Esophagus squamous epithelium (tissue), 4 donors: ENCODE data around the gene LILRA2.

Experiments
- CTCF ChIP-seq, 6 experiments: fragments of 450-650 bp in 4 of 6; fragments of 200-600 bp in 2 of 6; sonication (generic) in 2 of 6; IDR thresholded peaks; one replicate each; pipeline ENCODE4 v1.5.1; 2016 to 2019; ENCODE audit warnings: antibody characterized with exemption in 6 of 6, mild to moderate bottlenecking in 4 of 6, moderate library complexity in 4 of 6
- POLR2A ChIP-seq, 4 donors: fragments of 450-650 bp; IDR thresholded peaks; one replicate each; pipeline ENCODE4 v1.6.1; 2017; ENCODE audit warnings: antibody characterized with exemption in 4 of 4, mild to moderate bottlenecking in 4 of 4, moderate library complexity in 3 of 4

DNA sequence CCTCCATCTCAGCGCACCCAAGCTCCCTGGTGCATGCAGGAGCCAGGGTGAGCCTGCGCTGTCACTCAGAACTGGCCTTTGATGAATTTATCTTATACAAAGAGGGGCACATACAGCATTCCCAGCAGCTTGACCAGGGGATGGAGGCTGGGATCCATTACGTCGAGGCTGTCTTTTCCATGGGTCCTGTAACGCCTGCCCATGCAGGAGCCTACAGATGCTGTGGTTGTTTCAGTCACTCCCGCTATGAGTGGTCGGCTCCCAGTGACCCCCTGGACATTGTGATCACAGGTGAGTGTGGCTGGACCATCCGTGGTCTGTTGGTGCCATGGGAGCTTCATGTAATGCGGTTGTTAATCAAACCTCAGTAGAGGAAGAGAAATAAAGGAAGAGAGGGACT, 38.0 kb upstream of the LILRA2 start:
- TF ChIP-seq CTCF (IDR thresholded peaks at IDR 0.05) (no peak), POLR2A (IDR thresholded peaks at IDR 0.05) (no peak)
